ENCODE measurements around the gene TCF19. TPM values are rescaled to one million over a fixed set of nuclear protein-coding genes. Genes with fewer than 3 reads are reported as not detected.

Gene TCF19
- total RNA-seq, 1 experiment from 2014 or later, result 19.3 TPM

- no peak for DNase-seq
- no peaks in the 10 kb centered on the region for H3K36me3 ChIP-seq (ENCODE audit: control insufficient read depth, insufficient read depth, low read length)
- H3K9me3 ChIP-seq, result no peaks in the 10 kb centered on the region
- ChIA-PET CTCF (no interaction called here), POLR2A (no interaction called here)
- no peak overlapping the region for H3K4me3 ChIP-seq (ENCODE audit: low read depth, low read length)
- H3K27me3 Mint-ChIP-seq (ENCODE audit: insufficient read depth, unreplicated experiment), result no peaks in the 10 kb centered on the region
- 0 out of 2 replicates have a peak, but pooled peaks cover 3% of the 10 kb centered on the region for H3K4me1 ChIP-seq
- TF ChIP-seq, protein P1, sequence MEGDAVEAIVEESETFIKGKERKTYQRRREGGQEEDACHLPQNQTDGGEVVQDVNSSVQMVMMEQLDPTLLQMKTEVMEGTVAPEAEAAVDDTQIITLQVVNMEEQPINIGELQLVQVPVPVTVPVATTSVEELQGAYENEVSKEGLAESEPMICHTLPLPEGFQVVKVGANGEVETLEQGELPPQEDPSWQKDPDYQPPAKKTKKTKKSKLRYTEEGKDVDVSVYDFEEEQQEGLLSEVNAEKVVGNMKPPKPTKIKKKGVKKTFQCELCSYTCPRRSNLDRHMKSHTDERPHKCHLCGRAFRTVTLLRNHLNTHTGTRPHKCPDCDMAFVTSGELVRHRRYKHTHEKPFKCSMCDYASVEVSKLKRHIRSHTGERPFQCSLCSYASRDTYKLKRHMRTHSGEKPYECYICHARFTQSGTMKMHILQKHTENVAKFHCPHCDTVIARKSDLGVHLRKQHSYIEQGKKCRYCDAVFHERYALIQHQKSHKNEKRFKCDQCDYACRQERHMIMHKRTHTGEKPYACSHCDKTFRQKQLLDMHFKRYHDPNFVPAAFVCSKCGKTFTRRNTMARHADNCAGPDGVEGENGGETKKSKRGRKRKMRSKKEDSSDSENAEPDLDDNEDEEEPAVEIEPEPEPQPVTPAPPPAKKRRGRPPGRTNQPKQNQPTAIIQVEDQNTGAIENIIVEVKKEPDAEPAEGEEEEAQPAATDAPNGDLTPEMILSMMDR (IDR thresholded peaks at IDR 0.05; ENCODE audit: insufficient read depth in 1 of 2, low read depth in 1 of 2, low read length in 1 of 2, severe bottlenecking in 1 of 2, unreplicated experiment in 1 of 2), result no peak
- H3K27me3 ChIP-seq (replicated peaks; ENCODE audit: control insufficient read depth, insufficient read depth, low read length), result no peaks in the 10 kb centered on the region
- H3K4me3 Mint-ChIP-seq (ENCODE audit: unreplicated experiment), result no peak overlapping the region
- H3K36me3 Mint-ChIP-seq (ENCODE audit: insufficient read depth, unreplicated experiment), result peaks cover 2% of the 10 kb centered on the region
- no TSS peak for BruUV-seq (replicated peaks)
- H3K4me1 Mint-ChIP-seq (ENCODE audit: low read depth, unreplicated experiment), result peaks cover 13% of the 10 kb centered on the region
- H3K27ac Mint-ChIP-seq (ENCODE audit: unreplicated experiment), result no peak overlapping the region
- H3K9me3 Mint-ChIP-seq (ENCODE audit: unreplicated experiment), result no peaks in the 10 kb centered on the region
- intact Hi-C loops (cut with micrococcal nuclease; ENCODE audit: unreplicated experiment), result no loop called here
Observed at GRCh38 chr6:31139599-31139998, 18.8 kb upstream of the TCF19 start.

DNA sequence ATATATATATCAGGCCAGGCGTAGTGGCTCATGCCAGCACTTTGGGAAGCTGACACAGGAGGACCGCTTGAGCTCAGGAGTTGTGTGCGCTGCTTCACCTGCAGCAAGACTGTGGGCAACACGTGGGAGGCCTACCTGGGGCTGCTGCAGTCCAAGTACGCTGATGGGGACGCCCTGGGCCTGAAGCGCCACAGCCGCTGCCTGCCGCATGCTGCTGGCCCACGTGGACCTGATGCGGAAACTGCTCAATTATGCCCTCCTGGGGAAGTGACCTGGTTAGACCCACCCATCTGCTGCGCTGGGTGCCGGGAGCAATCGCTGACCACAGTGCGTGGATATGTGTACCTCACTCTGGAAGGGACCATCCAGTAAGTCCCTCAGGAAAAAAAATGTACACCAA lies 17.7 kb upstream of the TCF19 start:
- POLR2A ChIA-PET, result no interaction called here

GRCh38 chr6:31142361-31142761 lies 16.0 kb upstream of the TCF19 start:
- Histone ChIP-seq H3K27me3 (replicated peaks; ENCODE audit: control insufficient read depth, insufficient read depth, low read length) (no peaks in the 10 kb centered on the region), H3K9me3 (no peaks in the 10 kb centered on the region), H3K4me1 (0 out of 2 replicates have a peak, but pooled peaks cover 3% of the 10 kb centered on the region), H3K4me3 (ENCODE audit: low read depth, low read length) (no peak overlapping the region), H3K36me3 (ENCODE audit: control insufficient read depth, insufficient read depth, low read length) (no peaks in the 10 kb centered on the region)
- DNase-seq, result no peak
- Mint-ChIP-seq H3K27ac (ENCODE audit: unreplicated experiment) (no peak overlapping the region), H3K27me3 (ENCODE audit: insufficient read depth, unreplicated experiment) (no peaks in the 10 kb centered on the region), H3K36me3 (ENCODE audit: insufficient read depth, unreplicated experiment) (peaks cover 9% of the 10 kb centered on the region), H3K4me3 (ENCODE audit: unreplicated experiment) (no peak overlapping the region), H3K9me3 (ENCODE audit: unreplicated experiment) (no peaks in the 10 kb centered on the region), H3K4me1 (ENCODE audit: low read depth, unreplicated experiment) (peaks cover 12% of the 10 kb centered on the region)
- ChIA-PET CTCF (no interaction called here), POLR2A (no interaction called here)
- TF ChIP-seq, protein P1 (IDR thresholded peaks at IDR 0.05; ENCODE audit: insufficient read depth in 1 of 2, low read depth in 1 of 2, low read length in 1 of 2, severe bottlenecking in 1 of 2, unreplicated experiment in 1 of 2), result no peak
- intact Hi-C loops (cut with micrococcal nuclease; ENCODE audit: unreplicated experiment), result no loop called here
- BruUV-seq (replicated peaks), result TSS peak; percentile 29

More for the DNA sequence above, 17.7 kb upstream of the TCF19 start:
- H3K36me3 ChIP-seq (ENCODE audit: control insufficient read depth, insufficient read depth, low read length), result no peaks in the 10 kb centered on the region
- no peak overlapping the region for H3K4me3 Mint-ChIP-seq (ENCODE audit: unreplicated experiment)
- H3K27me3 Mint-ChIP-seq (ENCODE audit: insufficient read depth, unreplicated experiment), result no peaks in the 10 kb centered on the region
- H3K4me3 ChIP-seq (ENCODE audit: low read depth, low read length), result no peak overlapping the region
- H3K9me3 ChIP-seq, result no peaks in the 10 kb centered on the region
- H3K27me3 ChIP-seq (replicated peaks; ENCODE audit: control insufficient read depth, insufficient read depth, low read length), result no peaks in the 10 kb centered on the region
- intact Hi-C loops (cut with micrococcal nuclease; ENCODE audit: unreplicated experiment), result no loop called here
- no peak overlapping the region for H3K27ac Mint-ChIP-seq (ENCODE audit: unreplicated experiment)
- BruUV-seq (replicated peaks), result no TSS peak
- H3K4me1 ChIP-seq, result 0 out of 2 replicates have a peak, but pooled peaks cover 3% of the 10 kb centered on the region
- TF ChIP-seq, protein P1 (IDR thresholded peaks at IDR 0.05; ENCODE audit: insufficient read depth in 1 of 2, low read depth in 1 of 2, low read length in 1 of 2, severe bottlenecking in 1 of 2, unreplicated experiment in 1 of 2), result no peak
- no peak for DNase-seq
- H3K36me3 Mint-ChIP-seq (ENCODE audit: insufficient read depth, unreplicated experiment), result peaks cover 9% of the 10 kb centered on the region
- CTCF ChIA-PET, result interaction anchor here (0.6 to 0.7 kb wide), 2 partner anchors 53 to 450 kb away, joined by 3 read pairs; partner anchors contain the start of gene NRM
- H3K9me3 Mint-ChIP-seq (ENCODE audit: unreplicated experiment), result no peaks in the 10 kb centered on the region
- H3K4me1 Mint-ChIP-seq (ENCODE audit: low read depth, unreplicated experiment), result peaks cover 13% of the 10 kb centered on the region
